CD14-positive monocyte (primary cell): ENCODE results near the gene GATA5. TPM values are rescaled to one million over a fixed set of nuclear protein-coding genes. Genes with fewer than 3 reads are reported as not detected.

Experiments used
- DNase-seq, 3 donors: peaks; one replicate each; pipeline ENCODE4 v3.0.0-alpha.2; 2011 to 2022
- H2AFZ ChIP-seq: 2 replicates; pipeline ENCODE4 v1.6.0; 2012; ENCODE audit warnings: mild to moderate bottlenecking, low read depth, low read length, inconsistent platforms; ENCODE audit not compliant: insufficient read depth, poor library complexity, severe bottlenecking
- H3K27ac ChIP-seq, 2 donors: 1 replicate in 1 of 2; 2 replicates in 1 of 2; pipeline ENCODE4 v1.5.1; 2012 to 2013; ENCODE audit warnings: low read length in 2 of 2, control low read depth in 1 of 2, inconsistent platforms in 1 of 2, low read depth in 1 of 2, mild to moderate bottlenecking in 1 of 2
- H3K27me3 ChIP-seq, 2 donors: one replicate each; pipeline versions ENCODE4 v1.6.0 to v1.6.1; 2011 to 2013; ENCODE audit warnings: low read length in 2 of 2; ENCODE audit not compliant: control insufficient read depth in 2 of 2, insufficient read depth in 2 of 2
- H3K36me3 ChIP-seq, 2 donors: replicated peaks in 1 of 2; 1 replicate in 1 of 2; 2 replicates in 1 of 2; pipeline versions ENCODE4 v1.5.1 to v1.6.1; 2012 to 2013; ENCODE audit warnings: low read length in 2 of 2, control low read depth in 1 of 2, inconsistent platforms in 1 of 2, mild to moderate bottlenecking in 1 of 2; ENCODE audit not compliant: insufficient read depth in 2 of 2, control insufficient read depth in 1 of 2
- H3K4me1 ChIP-seq, 2 donors: 1 replicate in 1 of 2; 2 replicates in 1 of 2; pipeline versions ENCODE4 v1.5.1 to v1.6.1; 2012 to 2013; ENCODE audit warnings: low read length in 2 of 2, control low read depth in 1 of 2, inconsistent platforms in 1 of 2, mild to moderate bottlenecking in 1 of 2, moderate library complexity in 1 of 2; ENCODE audit not compliant: insufficient read depth in 2 of 2, control insufficient read depth in 1 of 2
- H3K4me2 ChIP-seq: replicated peaks from 2 replicates; pipeline ENCODE3; 2012; ENCODE audit warnings: low read length, moderate library complexity, mild to moderate bottlenecking; ENCODE audit not compliant: poor library complexity, severe bottlenecking; ENCODE audit errors: extremely low read depth
- H3K4me3 ChIP-seq, 3 experiments: fragments of 200-600 bp in 1 of 3; sonication (generic) in 1 of 3; replicated peaks in 1 of 3; 1 replicate in 2 of 3; 2 replicates in 1 of 3; pipeline ENCODE4 v1.5.1; 2011 to 2013; ENCODE audit warnings: low read length in 3 of 3, mild to moderate bottlenecking in 3 of 3, control low read depth in 2 of 3, low read depth in 2 of 3, inconsistent platforms in 1 of 3, moderate library complexity in 1 of 3
- H3K79me2 ChIP-seq: 2 replicates; pipeline ENCODE4 v1.6.0; 2012; ENCODE audit warnings: mild to moderate bottlenecking, control low read depth, inconsistent platforms, low read length, moderate library complexity; ENCODE audit not compliant: insufficient read depth
- H3K9ac ChIP-seq: 2 replicates; pipeline ENCODE4 v1.6.0; 2017; ENCODE audit warnings: low read length, mild to moderate bottlenecking; ENCODE audit not compliant: insufficient read depth, poor library complexity, severe bottlenecking
- H3K9me3 ChIP-seq, 2 donors: replicated peaks in 1 of 2; 1 replicate in 1 of 2; 2 replicates in 1 of 2; pipeline versions ENCODE4 v1.5.1 to v1.6.1; 2012 to 2013; ENCODE audit warnings: low read length in 2 of 2, control low read depth in 1 of 2; ENCODE audit not compliant: control insufficient read depth in 1 of 2, insufficient read depth in 1 of 2
- H4K20me1 ChIP-seq: 2 replicates; pipeline ENCODE4 v1.6.0; 2012; ENCODE audit warnings: mild to moderate bottlenecking, low read length, control low read depth, moderate library complexity; ENCODE audit not compliant: insufficient read depth
- H3K27ac Mint-ChIP-seq, 7 donors: one replicate each; pipeline ENCODE4 v1.8.0; 2020; ENCODE audit warnings: mild to moderate bottlenecking in 7 of 7, mixed read lengths in 7 of 7, moderate library complexity in 6 of 7, inconsistent platforms in 2 of 7
- H3K27me3 Mint-ChIP-seq, 3 donors: one replicate each; pipeline ENCODE4 v1.8.0; 2021 to 2022; ENCODE audit warnings: low read depth in 3 of 3, mild to moderate bottlenecking in 3 of 3, mixed read lengths in 3 of 3, moderate library complexity in 3 of 3, inconsistent platforms in 1 of 3
- H3K36me3 Mint-ChIP-seq, 2 donors: one replicate each; pipeline ENCODE4 v1.8.0; 2020; ENCODE audit warnings: mixed read lengths in 2 of 2, inconsistent platforms in 1 of 2, mild to moderate bottlenecking in 1 of 2
- H3K4me1 Mint-ChIP-seq: one replicate; pipeline ENCODE4 v1.8.0; 2020; ENCODE audit warnings: mild to moderate bottlenecking, mixed read lengths
- H3K4me3 Mint-ChIP-seq, 2 donors: one replicate each; pipeline ENCODE4 v1.8.0; 2020; ENCODE audit warnings: mild to moderate bottlenecking in 2 of 2, mixed read lengths in 2 of 2, moderate library complexity in 1 of 2
- H3K9me3 Mint-ChIP-seq, 7 donors: one replicate each; pipeline ENCODE4 v1.8.0; 2020 to 2022; ENCODE audit warnings: mixed read lengths in 7 of 7, mild to moderate bottlenecking in 6 of 7, moderate library complexity in 6 of 7, inconsistent platforms in 2 of 7
- CTCF ChIP-seq: fragments of 200-600 bp; IDR thresholded peaks from one replicate; pipeline ENCODE4 v1.8.0; 2022; ENCODE audit warnings: antibody characterized with exemption, mild to moderate bottlenecking
- WGBS: methylation state at CpG from one replicate; pipeline ENCODE4 v1.1.5; 2013; ENCODE audit warnings: missing lambda C conversion rate; ENCODE audit not compliant: insufficient coverage; 5-methylcytosine and 5-hydroxymethylcytosine counted together
- intact Hi-C, 2 donors: fragments of 100-400 bp; cut with micrococcal nuclease; formaldehyde crosslinking; loops; one replicate each; pipeline versions ENCODE4 v1.15.0 to v1.15.1; 2023
- polyA plus RNA-seq, 3 donors: library from polyadenylated mRNA; depleted of rRNA in 1 of 3; unstranded in 2 of 3; stranded (reverse) in 1 of 3; fragments of 300-500 nt in 2 of 3; fragments of >200 nt in 1 of 3; fragmentation: Illumina TruSeq in 2 of 3; gene quantifications; 1 replicate in 2 of 3; 2 replicates in 1 of 3; pipeline ENCODE4 v1.2.3, GENCODE V29; 2012 to 2021

The GATA5 gene
- polyA plus RNA-seq, 3 donors: not detected

GRCh38 chr20:62524505-62524911 is 48.7 kb upstream of the GATA5 start:
- H3K9me3 Mint-ChIP-seq: no peaks in the 10 kb centered on the region
- no peak for DNase-seq
- no peak overlapping the region for H3K4me3 Mint-ChIP-seq
- H3K27ac ChIP-seq: no peak overlapping the region
- no peak overlapping the region for H3K9ac ChIP-seq
- no peaks in the 10 kb centered on the region for H4K20me1 ChIP-seq
- H3K27me3 ChIP-seq: peaks cover 0 to 3% of the 10 kb centered on the region in 2 donors
- H3K27me3 Mint-ChIP-seq: peaks cover 12 to 31% (median 15%) of the 10 kb centered on the region in 3 donors
- H2AFZ ChIP-seq: no peak overlapping the region
- no peaks in the 10 kb centered on the region for H3K4me1 Mint-ChIP-seq
- H3K4me2 ChIP-seq: no peak overlapping the region
- H3K79me2 ChIP-seq: no peaks in the 10 kb centered on the region
- TF ChIP-seq CTCF: no peak
- WGBS: 39% methylated on average over 5 of the region's 10 CpGs
- no peak overlapping the region for H3K27ac Mint-ChIP-seq
- H3K4me1 ChIP-seq: no peaks in the 10 kb centered on the region
- H3K36me3 ChIP-seq: no peaks in the 10 kb centered on the region
- H3K36me3 Mint-ChIP-seq: no peaks in the 10 kb centered on the region
- H3K4me3 ChIP-seq: no peak overlapping the region
- H3K9me3 ChIP-seq: no peaks in the 10 kb centered on the region
- intact Hi-C loops: no loop called here

- Histone ChIP-seq H3K27me3 (peaks cover 0 to 3% of the 10 kb centered on the region in 2 donors), H2AFZ (no peak overlapping the region), H3K9ac (no peak overlapping the region), H4K20me1 (no peaks in the 10 kb centered on the region), H3K27ac (no peak overlapping the region), H3K4me2 (no peak overlapping the region), H3K9me3 (no peaks in the 10 kb centered on the region), H3K36me3 (no peaks in the 10 kb centered on the region), H3K4me3 (no peak overlapping the region), H3K79me2 (no peaks in the 10 kb centered on the region), H3K4me1 (no peaks in the 10 kb centered on the region)
- Mint-ChIP-seq H3K4me1 (no peaks in the 10 kb centered on the region), H3K9me3 (no peaks in the 10 kb centered on the region), H3K27ac (no peak overlapping the region), H3K4me3 (peak overlapping the region in 1 of 2 donors; percentile 48), H3K27me3 (peaks cover 12 to 31% (median 15%) of the 10 kb centered on the region in 3 donors), H3K36me3 (no peaks in the 10 kb centered on the region)
- no peak for TF ChIP-seq CTCF
- intact Hi-C loops: no loop called here
- WGBS: 95% methylated on average over 11 of the region's 26 CpGs
- DNase-seq: no peak
Observed at GRCh38 chr20:62523473-62524203, 47.8 kb upstream of the GATA5 start.
